Measurements from ENCODE around the gene AATK.
A peak's percentile ranks its signal among the peaks of the same experiment; 100 is the strongest.

Gene AATK

GRCh38 chr17:81160747-81161453 lies 5.1 kb downstream of the AATK start:
- DNase-seq (ENCODE audit: low read depth in 1 of 2, low spot score in 1 of 2), result no peak
- no peak overlapping the region for H3K27ac ChIP-seq (replicated peaks)
- H3K27me3 ChIP-seq (ENCODE audit: insufficient read depth, poor library complexity, severe bottlenecking), result peaks cover 11% of the 10 kb centered on the region
- H3K4me3 ChIP-seq (replicated peaks; ENCODE audit: insufficient read depth, low read length), result no peak overlapping the region
- TF ChIP-seq CTCF (IDR thresholded peaks at IDR 0.05; ENCODE audit: insufficient read depth, low read length) (no peak), SPI1 (IDR thresholded peaks at IDR 0.05; ENCODE audit: borderline replicate concordance, low read depth) (no peak), POLR2AphosphoS5 (IDR thresholded peaks at IDR 0.05; ENCODE audit: low read depth) (no peak), REST (IDR thresholded peaks at IDR 0.05; ENCODE audit: insufficient replicate concordance, low read depth) (no peak), GABPA (IDR thresholded peaks at IDR 0.05; ENCODE audit: low read depth) (no peak)

- Histone ChIP-seq H3K27ac (replicated peaks) (peak overlapping the region; percentile 27), H3K27me3 (ENCODE audit: insufficient read depth, poor library complexity, severe bottlenecking) (peaks cover 7% of the 10 kb centered on the region), H3K4me3 (replicated peaks; ENCODE audit: insufficient read depth, low read length) (peak overlapping the region; percentile 30)
- DNase-seq (ENCODE audit: low read depth in 1 of 2, low spot score in 1 of 2), result peak in 1 of 2 experiments; percentile 41
- no peak for TF ChIP-seq POLR2AphosphoS5 (IDR thresholded peaks at IDR 0.05; ENCODE audit: low read depth)
- no peak for TF ChIP-seq SPI1 (IDR thresholded peaks at IDR 0.05; ENCODE audit: borderline replicate concordance, low read depth)
- TF ChIP-seq CTCF (IDR thresholded peaks at IDR 0.05; ENCODE audit: insufficient read depth, low read length), result no peak
- no peak for TF ChIP-seq GABPA (IDR thresholded peaks at IDR 0.05; ENCODE audit: low read depth)
- TF ChIP-seq REST (IDR thresholded peaks at IDR 0.05; ENCODE audit: insufficient replicate concordance, low read depth), result no peak
Measured at GRCh38 chr17:81160306-81160705, 5.7 kb downstream of the AATK start.

GRCh38 chr17:81159611-81160265 lies 6.3 kb downstream of the AATK start:
- Histone ChIP-seq H3K27ac (replicated peaks) (peak overlapping the region; percentile 27), H3K27me3 (ENCODE audit: insufficient read depth, poor library complexity, severe bottlenecking) (peaks cover 2% of the 10 kb centered on the region), H3K4me3 (replicated peaks; ENCODE audit: insufficient read depth, low read length) (peak overlapping the region; percentile 30)
- DNase-seq (ENCODE audit: low read depth in 1 of 2, low spot score in 1 of 2), result no peak
- TF ChIP-seq SPI1 (IDR thresholded peaks at IDR 0.05; ENCODE audit: borderline replicate concordance, low read depth), result no peak
- TF ChIP-seq POLR2AphosphoS5 (IDR thresholded peaks at IDR 0.05; ENCODE audit: low read depth), result no peak
- no peak for TF ChIP-seq CTCF (IDR thresholded peaks at IDR 0.05; ENCODE audit: insufficient read depth, low read length)
- TF ChIP-seq REST (IDR thresholded peaks at IDR 0.05; ENCODE audit: insufficient replicate concordance, low read depth), result no peak
- TF ChIP-seq GABPA (IDR thresholded peaks at IDR 0.05; ENCODE audit: low read depth), result no peak
